Activated gamma-delta T cell treated with Interleukin-2 at 50 U/mL for 16 hours (primary cell): ENCODE measurements around the gene NTM.
"Not testable (repeated sequence)": the region's sequence is repeated elsewhere in the genome, so short reads cannot be mapped to it uniquely, and the experiment has no call there.

ENCODE experiments used
- DNase-seq: peaks from one replicate; pipeline ENCODE4 v3.0.0-alpha.2; 2020

The NTM gene

GRCh38 chr11:132351050-132351449 is 980.6 kb downstream of the NTM start:
- DNase-seq = no peak

- DNase-seq = no peak
Measured at GRCh38 chr11:132352497-132352896, 982.1 kb downstream of the NTM start.

DNA sequence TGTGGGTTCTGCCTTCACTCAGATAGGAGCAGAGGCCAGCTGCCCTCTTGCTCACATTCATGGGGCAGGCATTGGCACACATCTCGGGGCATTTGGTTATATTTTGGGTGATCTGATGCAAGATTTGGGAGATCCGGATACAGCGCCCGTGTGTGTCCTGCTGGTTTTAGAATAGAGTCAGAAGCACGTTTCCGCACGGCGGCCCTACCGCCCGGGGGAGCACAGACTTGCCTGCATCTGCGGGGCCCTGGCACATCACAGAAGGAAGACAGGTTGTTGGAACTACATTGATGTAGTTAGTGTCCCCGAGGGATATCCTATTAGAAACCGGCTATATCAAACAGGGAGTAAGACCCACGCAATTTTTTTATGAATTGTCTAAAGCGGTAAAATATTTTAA is 982.8 kb downstream of the NTM start:
- no peak for DNase-seq

GRCh38 chr11:132357811-132358572 is 987.6 kb downstream of the NTM start:
- no peak for DNase-seq

- no peak for DNase-seq
Measured at GRCh38 chr11:132358573-132358953, 988.1 kb downstream of the NTM start.

- no peak for DNase-seq
Measured at GRCh38 chr11:132361011-132361550, 990.7 kb downstream of the NTM start.

GRCh38 chr11:132365650-132366049 is 995.2 kb downstream of the NTM start:
- no peak for DNase-seq

DNA sequence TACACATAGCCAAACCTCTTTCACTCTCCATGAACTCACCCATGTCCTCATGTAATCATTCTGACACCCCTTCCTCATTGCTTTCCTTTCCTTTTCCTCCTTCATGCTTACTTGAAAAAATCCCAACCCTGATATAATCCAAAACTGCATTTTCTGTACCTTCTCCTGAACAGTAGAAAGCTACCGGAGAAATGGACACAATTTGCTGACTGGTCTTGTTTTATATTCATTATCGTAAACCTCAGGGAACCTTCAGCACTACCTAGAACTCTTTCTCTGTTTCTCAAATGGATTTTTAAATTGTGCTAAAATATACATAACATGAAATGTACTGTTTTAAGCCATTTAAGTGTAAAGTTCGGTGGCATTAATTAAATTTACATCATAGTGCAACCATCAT is 996.9 kb downstream of the NTM start:
- no peak for DNase-seq

GRCh38 chr11:132370114-132370513 is 999.7 kb downstream of the NTM start:
- not testable (repeated sequence) for DNase-seq

GRCh38 chr11:132373405-132374143 is 1003.2 kb downstream of the NTM start:
- DNase-seq = no peak

- DNase-seq = no peak
Measured at GRCh38 chr11:132379540-132379939, 1009.1 kb downstream of the NTM start.
